SK-N-SH (cell line): ENCODE results near the gene TGOLN2. TPM values are rescaled to one million over a fixed set of nuclear protein-coding genes. Genes with fewer than 3 reads are reported as not detected.

ENCODE experiments used
- CTCF ChIA-PET: fragments of 300-600, 350-600 bp; formaldehyde crosslinking; extraction: SDS; loops from one replicate; lab custom pipeline; 2021; lab: Yijun Ruan, JAX
- POLR2A ChIA-PET: fragments of 350-600 bp; sonication (Branson Sonifier 250); formaldehyde crosslinking; extraction: SDS; loops from one replicate; lab custom pipeline; 2020; ENCODE audit warnings: antibody characterized with exemption, inconsistent platforms; lab: Yijun Ruan, JAX
- DNase-seq: peaks from one replicate; pipeline ENCODE4 v3.0.0; 2012
- H2AFZ ChIP-seq: fragments of 200-600 bp; sonication (generic); 2 replicates; pipeline ENCODE4 v1.8.1; 2016; ENCODE audit warnings: antibody characterized with exemption, mild to moderate bottlenecking, low read depth
- H3F3A ChIP-seq: fragments of 200-600 bp; sonication (generic); replicated peaks from 2 replicates; pipeline ENCODE3; 2016; ENCODE audit warnings: antibody characterized with exemption, mild to moderate bottlenecking; ENCODE audit not compliant: insufficient read depth
- H3K27ac ChIP-seq, 2 experiments: fragments of 200-500 bp in 1 of 2; fragments of 200-600 bp in 1 of 2; sonication (Bioruptor generic) in 1 of 2; sonication (generic), shearing (Covaris generic) in 1 of 2; 2 replicates each; pipeline versions ENCODE4 v1.5.1 to v1.6.1; 2014 to 2016; ENCODE audit warnings: low read depth in 2 of 2, inconsistent platforms in 1 of 2, low read length in 1 of 2, mild to moderate bottlenecking in 1 of 2, mixed read lengths in 1 of 2
- H3K27me3 ChIP-seq: fragments of 200-600 bp; sonication (generic), shearing (Covaris generic); 2 replicates; pipeline ENCODE4 v1.6.1; 2016; ENCODE audit warnings: mixed run types; ENCODE audit not compliant: insufficient read depth
- H3K36me3 ChIP-seq, 2 experiments: fragments of 200-500 bp in 1 of 2; fragments of 200-600 bp in 1 of 2; sonication (Bioruptor generic) in 1 of 2; sonication (generic) in 1 of 2; replicated peaks in 1 of 2; 2 replicates each; pipeline versions ENCODE3 to v1.5.1; 2014 to 2016; ENCODE audit warnings: low read length in 1 of 2, mild to moderate bottlenecking in 1 of 2; ENCODE audit not compliant: insufficient read depth in 2 of 2, control insufficient read depth in 1 of 2
- H3K4me1 ChIP-seq, 2 experiments: fragments of 200-500 bp in 1 of 2; fragments of 200-600 bp in 1 of 2; sonication (Bioruptor generic) in 1 of 2; sonication (generic), shearing (Covaris generic) in 1 of 2; 2 replicates each; pipeline versions ENCODE4 v1.5.1 to v1.6.1; 2014 to 2016; ENCODE audit warnings: low read depth in 1 of 2, low read length in 1 of 2, mixed run types in 1 of 2; ENCODE audit not compliant: insufficient read depth in 2 of 2, control insufficient read depth in 1 of 2
- H3K4me2 ChIP-seq: fragments of 200-600 bp; sonication (generic), shearing (Covaris generic); 2 replicates; pipeline ENCODE4 v1.6.1; 2017; ENCODE audit warnings: mixed run types
- H3K4me3 ChIP-seq, 2 experiments: fragments of 200-500 bp in 1 of 2; fragments of 200-600 bp in 1 of 2; sonication (Bioruptor generic) in 1 of 2; sonication (generic), shearing (Covaris generic) in 1 of 2; 2 replicates each; pipeline versions ENCODE4 v1.5.1 to v1.8.1; 2014 to 2016; ENCODE audit warnings: low read depth in 2 of 2, inconsistent platforms in 1 of 2, low read length in 1 of 2, mild to moderate bottlenecking in 1 of 2, mixed read lengths in 1 of 2, moderate library complexity in 1 of 2
- H3K79me2 ChIP-seq: fragments of 200-600 bp; sonication (generic); 2 replicates; pipeline ENCODE4 v1.8.1; 2017; ENCODE audit warnings: mild to moderate bottlenecking; ENCODE audit not compliant: insufficient read depth
- H3K9ac ChIP-seq: fragments of 200-600 bp; sonication (generic); 2 replicates; pipeline ENCODE4 v1.6.1; 2017; ENCODE audit warnings: mixed run types
- H3K9me2 ChIP-seq: fragments of 200-600 bp; sonication (generic); 2 replicates; pipeline ENCODE4 v1.6.1; 2017; ENCODE audit warnings: mixed run types
- H3K9me3 ChIP-seq: fragments of 200-600 bp; sonication (generic); 2 replicates; pipeline ENCODE4 v1.6.1; 2017; ENCODE audit warnings: mixed run types, mild to moderate bottlenecking, moderate library complexity
- H4K20me1 ChIP-seq: fragments of 200-600 bp; sonication (generic); 2 replicates; pipeline ENCODE4 v1.6.1; 2017; ENCODE audit warnings: mild to moderate bottlenecking, mixed run types; ENCODE audit not compliant: insufficient read depth
- EP300 ChIP-seq, 2 experiments: IDR thresholded peaks; 2 replicates each; pipeline versions ENCODE4 v1.4.0 to v1.6.1; 2012; ENCODE audit warnings: borderline replicate concordance in 1 of 2, low read depth in 1 of 2, low read length in 1 of 2
- FOSL2 ChIP-seq: IDR thresholded peaks from 2 replicates; pipeline ENCODE4 v1.4.0; 2012; ENCODE audit warnings: low read depth, mild to moderate bottlenecking, moderate library complexity, borderline replicate concordance
- FOXJ3 ChIP-seq: sonication (generic); formaldehyde crosslinking; IDR thresholded peaks from 2 replicates; pipeline ENCODE4 v1.5.1; 2020; ENCODE audit warnings: mild to moderate bottlenecking, missing genetic modification reagents
- JUND ChIP-seq: IDR thresholded peaks from 2 replicates; pipeline ENCODE4 v1.4.0; 2012
- MAX ChIP-seq: IDR thresholded peaks from 2 replicates; pipeline ENCODE4 v1.4.0; 2012; ENCODE audit warnings: low read depth
- NRF1 ChIP-seq: IDR thresholded peaks from 2 replicates; pipeline ENCODE4 v1.6.1; 2012; ENCODE audit warnings: low read depth, mild to moderate bottlenecking, low read length
- PBX3 ChIP-seq: IDR thresholded peaks from 2 replicates; pipeline ENCODE4; 2012
- RXRA ChIP-seq: IDR thresholded peaks from 2 replicates; pipeline ENCODE4 v1.4.0; 2012; ENCODE audit warnings: low read depth, mild to moderate bottlenecking, borderline replicate concordance
- SMC3 ChIP-seq: IDR thresholded peaks from 2 replicates; pipeline ENCODE4 v1.6.1; 2012; ENCODE audit warnings: low read depth, low read length, improper control_type of control experiment
- TCF12 ChIP-seq: IDR thresholded peaks from 2 replicates; pipeline ENCODE4 v1.4.0; 2012
- TEAD4 ChIP-seq: IDR thresholded peaks from 2 replicates; pipeline ENCODE4 v1.4.0; 2012; ENCODE audit warnings: mild to moderate bottlenecking, borderline replicate concordance; ENCODE audit not compliant: insufficient read depth
- WGBS: methylation state at CpG from one replicate; pipeline ENCODE4 v1.1.6; 2017; ENCODE audit warnings: low lambda C conversion rate; 5-methylcytosine and 5-hydroxymethylcytosine counted together
- polyA plus RNA-seq, 3 experiments: library from polyadenylated mRNA; depleted of rRNA; stranded (reverse); fragments of >200 nt; gene quantifications; 2 replicates each; pipeline ENCODE4 v1.2.3, GENCODE V29; 2012
- TF ChIP-seq, protein P1 (sequence below): fragments of 150-350 bp; IDR thresholded peaks from 2 replicates; pipeline ENCODE4 v1.6.1; 2016; ENCODE audit warnings: mild to moderate bottlenecking, low read depth, low read length
- TF ChIP-seq, protein P2 (sequence below): IDR thresholded peaks from 2 replicates; pipeline ENCODE4 v1.4.0; 2012; ENCODE audit warnings: low read depth, borderline replicate concordance

The TGOLN2 gene
- polyA plus RNA-seq, 1 of the 3 experiments (the other 2 are of a cell fraction), result 138 TPM

DNA sequence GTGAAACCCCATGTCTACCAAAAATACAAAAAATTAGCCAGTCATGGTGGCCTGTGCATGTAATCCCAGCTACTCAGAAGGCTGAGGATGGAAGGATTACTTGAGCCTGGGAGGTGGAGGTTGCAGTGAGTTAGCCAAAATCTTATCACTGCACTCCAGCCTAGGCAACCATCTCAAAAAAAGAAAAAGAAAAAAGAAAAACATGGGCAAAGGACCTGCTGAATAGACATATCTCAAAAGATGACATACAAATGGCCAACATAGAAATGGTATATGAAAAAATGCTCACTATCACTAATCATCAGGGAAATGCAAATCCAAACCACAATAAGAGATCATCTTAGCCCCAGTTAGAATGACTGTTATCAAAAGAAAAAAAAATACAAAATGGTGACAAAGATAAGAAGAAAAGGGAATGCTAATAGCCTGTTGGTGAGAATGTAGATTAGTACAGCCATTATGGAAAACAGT lies 1.4 kb upstream of the TGOLN2 start:
- no peaks in the 10 kb centered on the region for H3K27me3 ChIP-seq
- H3K9ac ChIP-seq, result no peak overlapping the region
- H2AFZ ChIP-seq, result no peak overlapping the region
- peaks cover 36% of the 10 kb centered on the region for H3K79me2 ChIP-seq
- H3F3A ChIP-seq, result peaks cover 3% of the 10 kb centered on the region
- peaks cover 29% of the 10 kb centered on the region for H4K20me1 ChIP-seq
- H3K4me2 ChIP-seq, result peak overlapping the region; percentile 100
- TF ChIP-seq SMC3, result no peak
- TF ChIP-seq PBX3, result no peak
- TF ChIP-seq NRF1, result no peak
- TF ChIP-seq TCF12, result no peak
- no peak for TF ChIP-seq FOXJ3 (CRISPR knock-in tag)
- no peak for TF ChIP-seq MAX
- TF ChIP-seq RXRA, result no peak
- no peak for TF ChIP-seq TEAD4
- TF ChIP-seq, protein P1, sequence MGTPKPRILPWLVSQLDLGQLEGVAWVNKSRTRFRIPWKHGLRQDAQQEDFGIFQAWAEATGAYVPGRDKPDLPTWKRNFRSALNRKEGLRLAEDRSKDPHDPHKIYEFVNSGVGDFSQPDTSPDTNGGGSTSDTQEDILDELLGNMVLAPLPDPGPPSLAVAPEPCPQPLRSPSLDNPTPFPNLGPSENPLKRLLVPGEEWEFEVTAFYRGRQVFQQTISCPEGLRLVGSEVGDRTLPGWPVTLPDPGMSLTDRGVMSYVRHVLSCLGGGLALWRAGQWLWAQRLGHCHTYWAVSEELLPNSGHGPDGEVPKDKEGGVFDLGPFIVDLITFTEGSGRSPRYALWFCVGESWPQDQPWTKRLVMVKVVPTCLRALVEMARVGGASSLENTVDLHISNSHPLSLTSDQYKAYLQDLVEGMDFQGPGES, result no peak
- no peak for TF ChIP-seq JUND
- TF ChIP-seq FOSL2, result no peak
- TF ChIP-seq, protein P2, sequence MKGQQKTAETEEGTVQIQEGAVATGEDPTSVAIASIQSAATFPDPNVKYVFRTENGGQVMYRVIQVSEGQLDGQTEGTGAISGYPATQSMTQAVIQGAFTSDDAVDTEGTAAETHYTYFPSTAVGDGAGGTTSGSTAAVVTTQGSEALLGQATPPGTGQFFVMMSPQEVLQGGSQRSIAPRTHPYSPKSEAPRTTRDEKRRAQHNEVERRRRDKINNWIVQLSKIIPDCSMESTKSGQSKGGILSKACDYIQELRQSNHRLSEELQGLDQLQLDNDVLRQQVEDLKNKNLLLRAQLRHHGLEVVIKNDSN, result no peak
- H3K9me3 ChIP-seq, result no peaks in the 10 kb centered on the region
- peaks cover 7 to 24% of the 10 kb centered on the region in 2 experiments; a peak in 3 of 4 replicates for H3K4me1 ChIP-seq
- no peaks in the 10 kb centered on the region for H3K9me2 ChIP-seq
- POLR2A ChIA-PET, result interaction anchor here (0.9 to 1.6 kb wide), 2 partner anchors 17 to 20 kb away, joined by 3 to 4 read pairs; no protein-coding TSS in a partner anchor
- H3K4me3 ChIP-seq, result no peak overlapping the region
- H3K27ac ChIP-seq, result no peak overlapping the region
- CTCF ChIA-PET, result interaction anchor here (0.9 kb wide), 1 partner anchor 36 kb away, joined by 3 read pairs; no protein-coding TSS in a partner anchor
- DNase-seq, result no peak
- H3K36me3 ChIP-seq, result peaks cover 15 to 23% of the 10 kb centered on the region in 2 experiments

DNA sequence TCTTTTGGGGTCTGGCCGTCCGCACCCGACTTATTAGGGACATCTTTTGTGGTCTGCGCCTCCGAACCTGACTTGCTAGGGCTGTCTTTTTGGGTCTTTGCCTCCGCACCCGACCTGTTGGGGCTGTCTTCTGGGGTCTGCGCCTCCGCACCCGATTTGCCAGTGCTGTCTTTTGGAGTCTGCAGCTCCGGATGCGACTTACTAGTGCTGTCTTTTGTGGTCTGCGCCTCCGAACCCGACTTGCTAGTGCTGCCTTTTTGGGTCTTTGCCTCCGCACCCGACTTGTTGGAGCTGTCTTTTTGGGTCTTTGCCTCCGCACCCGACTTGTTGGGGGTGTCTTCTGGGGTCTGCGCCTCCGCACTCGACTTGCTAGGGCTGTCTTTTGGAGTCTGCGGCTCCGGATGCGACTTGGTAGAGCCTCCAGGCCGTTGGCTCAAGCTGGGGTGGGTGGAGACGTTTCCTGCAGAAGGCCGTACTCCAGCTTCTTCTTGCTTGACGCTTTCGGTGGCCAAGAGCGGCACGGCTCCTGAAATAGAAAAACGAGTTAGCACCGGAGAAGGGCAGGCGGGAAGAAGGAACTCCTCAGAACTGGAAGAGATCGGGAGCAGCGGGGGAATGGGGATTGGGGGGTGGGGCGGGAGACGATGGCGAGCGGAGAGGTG lies 498 bp downstream of the TGOLN2 start:
- H2AFZ ChIP-seq, result peak overlapping the region; percentile 93; the same call in 1 of the 2 replicates
- peaks cover 26 to 42% of the 10 kb centered on the region in 2 experiments for H3K36me3 ChIP-seq
- WGBS, result 5% methylated on average over 37 of the region's 41 CpGs
- H3K79me2 ChIP-seq, result peaks cover 56% of the 10 kb centered on the region
- peaks cover 34% of the 10 kb centered on the region for H4K20me1 ChIP-seq
- H3K27me3 ChIP-seq, result no peaks in the 10 kb centered on the region
- ChIA-PET POLR2A (interaction anchor here (0.6 to 3.1 kb wide), 12 partner anchors 9 to 284 kb away, joined by 3 to 14 read pairs (median 4); partner anchors contain the start of genes C2orf68, ELMOD3, MAT2A and RETSAT), CTCF (interaction anchor here (0.8 to 1.8 kb wide), 5 partner anchors 13 to 445 kb away, joined by 3 read pairs; partner anchors contain the start of genes ELMOD3 and RETSAT)
- no peaks in the 10 kb centered on the region for H3K9me2 ChIP-seq
- H3K27ac ChIP-seq, result peak overlapping the region; percentile 88 to 97; a peak in 2 of 4 replicates
- H3K9ac ChIP-seq, result peak overlapping the region; percentile 85
- no peak for DNase-seq
- peaks cover 3% of the 10 kb centered on the region for H3F3A ChIP-seq
- H3K4me1 ChIP-seq, result peaks cover 7 to 24% of the 10 kb centered on the region in 2 experiments; a peak in 3 of 4 replicates
- peak overlapping the region; percentile 73 to 95 for H3K4me3 ChIP-seq
- peak overlapping the region; percentile 100 for H3K4me2 ChIP-seq
- H3K9me3 ChIP-seq, result no peaks in the 10 kb centered on the region
- TF ChIP-seq TCF12 (no peak), EP300 (IDR thresholded peaks at IDR 0.05; ENCODE audit: borderline replicate concordance in 1 of 2, low read depth in 1 of 2, low read length in 1 of 2) (0 out of 4 replicates have a peak, but pooled peaks of 1 of the 2 experiments have one; percentile 7)
